Stimulated activated effector memory CD8-positive, alpha-beta T cell treated with anti-CD3 and anti-CD28 coated beads, Interleukin-12 subunit alpha, Interleukin-12 subunit beta, amount 100 ng/mL, for 72 hours (primary cell): Measurements from ENCODE around the gene PRKN.

ENCODE experiments used
- ATAC-seq: fragments of 150-1000 bp; cut with Tn5 transposase; 2 replicates; pipeline ENCODE4 v1.10.0; 2021
- DNase-seq, 2 donors: peaks; one replicate each; pipeline ENCODE4 v3.0.0; 2021 to 2022; ENCODE audit warnings: low spot score in 2 of 2
- H3K27ac Mint-ChIP-seq: one replicate; pipeline ENCODE4 v1.8.0; 2022; ENCODE audit warnings: mild to moderate bottlenecking, mixed read lengths
- H3K36me3 Mint-ChIP-seq: one replicate; pipeline ENCODE4 v1.8.0; 2022; ENCODE audit warnings: mild to moderate bottlenecking, mixed read lengths
- H3K4me1 Mint-ChIP-seq: one replicate; pipeline ENCODE4 v1.8.0; 2022; ENCODE audit warnings: mixed read lengths
- H3K4me3 Mint-ChIP-seq: one replicate; pipeline ENCODE4 v1.8.0; 2022; ENCODE audit warnings: mild to moderate bottlenecking, mixed read lengths
- H3K9me3 Mint-ChIP-seq: one replicate; pipeline ENCODE4 v1.8.0; 2022; ENCODE audit warnings: mixed read lengths

Gene PRKN

GRCh38 chr6:161418463-161418945 is 1309.1 kb downstream of the PRKN start:
- Mint-ChIP-seq H3K9me3 (no peaks in the 10 kb centered on the region), H3K4me1 (no peaks in the 10 kb centered on the region), H3K36me3 (no peaks in the 10 kb centered on the region), H3K27ac (no peak overlapping the region), H3K4me3 (no peak overlapping the region)
- no peak for ATAC-seq
- DNase-seq, result peak in 1 of 2 donors; percentile 17

DNA sequence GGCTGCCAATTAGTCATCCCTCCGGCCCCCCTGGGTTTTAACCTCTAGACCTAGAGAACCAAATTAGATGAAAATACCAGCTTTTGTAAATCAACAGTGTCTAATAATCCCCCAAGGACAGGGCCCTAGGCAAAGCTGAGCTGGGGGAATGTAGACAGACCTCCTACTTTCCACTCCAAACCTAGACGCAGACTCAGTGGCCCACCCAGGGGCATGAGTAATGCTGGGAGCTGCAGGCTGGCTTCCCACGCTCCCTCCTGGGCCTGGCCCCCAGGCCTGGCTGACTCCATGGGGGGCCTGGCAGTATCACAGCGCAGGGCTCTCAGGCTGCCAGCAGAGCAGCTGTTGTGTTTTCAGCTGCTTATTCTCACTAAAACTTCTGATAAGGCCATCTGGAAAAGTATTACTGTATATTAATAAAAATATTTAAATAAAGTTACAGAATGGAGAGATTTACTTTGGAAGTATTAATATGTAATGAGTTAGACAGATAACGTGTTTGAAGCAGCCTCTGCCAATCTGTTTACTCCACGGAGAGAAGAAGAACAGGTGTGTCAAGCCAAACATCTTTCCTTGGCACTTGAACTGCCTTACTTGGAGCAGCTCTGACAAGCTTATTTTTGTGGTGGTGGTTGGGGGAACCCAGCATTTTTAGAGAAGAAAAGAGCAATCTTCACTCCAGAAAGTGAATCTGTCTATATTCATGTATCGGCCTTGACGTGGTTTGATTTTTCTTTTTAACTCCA is 1309.7 kb downstream of the PRKN start:
- H3K36me3 Mint-ChIP-seq, result no peaks in the 10 kb centered on the region
- no peak for DNase-seq

GRCh38 chr6:161415302-161415855 is 1312.2 kb downstream of the PRKN start:
- ATAC-seq (no peak), DNase-seq (no peak)
- no peak overlapping the region for H3K4me3 Mint-ChIP-seq
- H3K9me3 Mint-ChIP-seq, result no peaks in the 10 kb centered on the region
- no peaks in the 10 kb centered on the region for H3K4me1 Mint-ChIP-seq
- H3K27ac Mint-ChIP-seq, result no peak overlapping the region
- no peaks in the 10 kb centered on the region for H3K36me3 Mint-ChIP-seq

More for the DNA sequence above, 1309.7 kb downstream of the PRKN start:
- Mint-ChIP-seq H3K9me3 (no peaks in the 10 kb centered on the region), H3K4me3 (no peak overlapping the region), H3K4me1 (no peaks in the 10 kb centered on the region), H3K27ac (no peak overlapping the region)
- ATAC-seq, result no peak

DNA sequence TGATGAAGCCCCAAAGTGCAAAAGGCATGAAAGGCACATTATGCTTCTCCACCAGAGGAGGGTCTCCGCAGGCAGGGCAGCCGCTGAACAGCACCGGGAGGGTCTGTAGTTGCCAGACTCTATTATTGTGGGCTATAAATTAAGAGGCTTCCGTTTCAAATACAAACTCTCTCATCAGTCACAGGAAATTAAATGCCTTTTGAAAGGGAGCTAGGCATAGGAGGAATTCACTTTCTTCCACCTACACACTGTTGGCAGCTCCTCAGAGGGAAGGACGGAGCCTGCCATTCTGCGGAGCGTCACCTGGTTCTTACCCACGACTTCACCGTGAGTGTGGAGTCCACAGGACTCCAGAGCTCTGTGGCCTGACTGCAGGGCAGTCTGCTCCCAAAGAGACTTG is 1312.9 kb downstream of the PRKN start:
- DNase-seq (no peak), ATAC-seq (no peak)
- no peak overlapping the region for H3K4me3 Mint-ChIP-seq
- no peaks in the 10 kb centered on the region for H3K4me1 Mint-ChIP-seq
- no peaks in the 10 kb centered on the region for H3K36me3 Mint-ChIP-seq
- H3K27ac Mint-ChIP-seq, result no peak overlapping the region
- H3K9me3 Mint-ChIP-seq, result no peaks in the 10 kb centered on the region

- H3K9me3 Mint-ChIP-seq, result no peaks in the 10 kb centered on the region
- DNase-seq, result no peak
- H3K4me1 Mint-ChIP-seq, result no peaks in the 10 kb centered on the region
- ATAC-seq, result no peak
- H3K27ac Mint-ChIP-seq, result no peak overlapping the region
- no peak overlapping the region for H3K4me3 Mint-ChIP-seq
- H3K36me3 Mint-ChIP-seq, result no peaks in the 10 kb centered on the region
Measured at GRCh38 chr6:161414180-161414579, 1313.4 kb downstream of the PRKN start.

DNA sequence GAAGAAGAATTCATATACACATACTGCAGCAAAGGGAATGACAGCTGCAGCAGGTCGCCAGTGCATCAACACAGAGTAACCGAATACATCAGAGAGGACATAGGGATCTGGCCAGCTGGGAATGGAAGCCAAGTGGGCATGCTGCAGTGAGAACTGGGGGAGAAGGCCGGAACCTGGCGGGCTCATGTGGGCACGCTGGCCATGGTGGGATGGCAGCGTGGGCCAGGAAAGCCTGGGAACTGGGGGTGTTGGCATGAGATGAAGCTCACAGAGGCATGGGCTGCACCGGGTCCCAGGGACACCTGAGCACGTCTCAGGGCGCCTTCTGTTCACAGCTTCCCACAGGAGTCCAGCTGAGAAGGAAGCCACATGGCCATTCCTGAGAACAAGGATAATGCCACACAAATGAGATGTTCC is 1314.2 kb downstream of the PRKN start:
- Mint-ChIP-seq H3K9me3 (no peaks in the 10 kb centered on the region), H3K27ac (no peak overlapping the region), H3K4me3 (no peak overlapping the region), H3K4me1 (no peaks in the 10 kb centered on the region), H3K36me3 (no peaks in the 10 kb centered on the region)
- DNase-seq (no peak), ATAC-seq (no peak)

DNA sequence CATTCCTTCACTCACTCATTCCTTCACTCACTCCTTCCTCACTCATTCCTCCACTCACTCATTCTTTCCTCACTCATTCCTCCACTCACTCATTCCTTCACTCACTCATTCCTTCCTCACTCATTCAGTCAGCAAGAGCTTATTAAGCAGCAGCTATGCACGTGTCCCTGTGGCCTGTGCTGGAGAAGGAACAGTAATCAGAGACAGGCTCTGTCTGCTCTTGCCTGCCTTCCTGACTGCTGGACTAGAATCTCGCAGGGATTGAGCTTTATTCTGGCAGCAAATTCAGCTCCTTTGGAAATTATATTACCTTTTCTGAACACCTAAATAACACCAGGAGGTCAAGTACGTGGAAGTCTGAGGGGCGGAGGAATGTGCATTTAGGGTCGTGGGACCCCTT is 1314.8 kb downstream of the PRKN start:
- H3K4me3 Mint-ChIP-seq, result no peak overlapping the region
- H3K36me3 Mint-ChIP-seq, result no peaks in the 10 kb centered on the region
- H3K9me3 Mint-ChIP-seq, result no peaks in the 10 kb centered on the region
- DNase-seq, result no peak
- no peak overlapping the region for H3K27ac Mint-ChIP-seq
- H3K4me1 Mint-ChIP-seq, result no peaks in the 10 kb centered on the region
- no peak for ATAC-seq

- no peak overlapping the region for H3K4me3 Mint-ChIP-seq
- no peaks in the 10 kb centered on the region for H3K36me3 Mint-ChIP-seq
- DNase-seq (no peak), ATAC-seq (peak; percentile 51)
- no peaks in the 10 kb centered on the region for H3K4me1 Mint-ChIP-seq
- no peak overlapping the region for H3K27ac Mint-ChIP-seq
- no peaks in the 10 kb centered on the region for H3K9me3 Mint-ChIP-seq
Measured at GRCh38 chr6:161411265-161411944, 1316.2 kb downstream of the PRKN start.

GRCh38 chr6:161410736-161411135 is 1316.8 kb downstream of the PRKN start:
- no peak for ATAC-seq
- Mint-ChIP-seq H3K4me3 (no peak overlapping the region), H3K9me3 (no peaks in the 10 kb centered on the region)

DNA sequence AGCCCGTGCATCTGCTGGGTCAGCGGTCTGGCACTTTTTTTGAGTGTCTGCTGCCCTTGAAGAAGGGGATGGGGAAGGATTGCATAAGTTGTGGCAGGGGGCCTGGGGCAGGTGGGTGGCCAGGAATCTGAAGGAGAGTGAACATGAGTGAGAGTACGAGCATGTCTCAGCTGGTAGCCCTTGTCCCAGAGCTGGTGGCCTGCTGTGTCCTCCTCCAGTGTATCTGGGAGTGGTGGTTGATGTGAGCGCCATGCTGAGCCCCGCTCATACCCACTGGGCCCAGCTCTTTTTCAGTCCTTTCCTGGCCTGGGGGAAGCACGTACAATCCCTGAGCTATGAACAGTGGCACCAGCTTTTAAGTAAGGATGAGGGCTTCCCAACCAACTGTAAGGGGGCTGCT is 1317.5 kb downstream of the PRKN start:
- H3K9me3 Mint-ChIP-seq, result no peaks in the 10 kb centered on the region
- H3K36me3 Mint-ChIP-seq, result no peaks in the 10 kb centered on the region
- H3K4me3 Mint-ChIP-seq, result no peak overlapping the region
- ATAC-seq (peak; percentile 16), DNase-seq (no peak)
- no peak overlapping the region for H3K27ac Mint-ChIP-seq
- no peaks in the 10 kb centered on the region for H3K4me1 Mint-ChIP-seq

More at GRCh38 chr6:161410736-161411135, 1316.8 kb downstream of the PRKN start:
- Mint-ChIP-seq H3K4me1 (no peaks in the 10 kb centered on the region), H3K36me3 (no peaks in the 10 kb centered on the region), H3K27ac (no peak overlapping the region)
- DNase-seq, result no peak

DNA sequence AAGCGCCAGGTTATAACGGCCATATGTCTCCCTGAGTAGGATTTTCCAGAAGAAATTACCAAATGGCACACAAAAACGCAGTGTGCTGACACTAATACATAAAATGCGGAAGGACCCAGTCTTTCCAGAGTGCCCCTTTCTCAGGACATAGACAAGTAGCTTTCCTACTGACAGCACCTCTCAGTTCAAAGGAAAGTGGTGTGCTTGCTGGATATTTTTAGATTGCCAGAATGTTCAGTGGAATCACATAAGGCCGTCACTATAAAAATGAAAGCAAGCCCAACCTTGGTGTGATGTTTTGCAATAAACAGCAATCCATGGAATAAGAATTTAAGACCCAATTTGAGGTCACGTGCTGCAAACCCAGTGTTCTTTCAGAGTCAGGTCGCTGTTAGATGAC is 1318.2 kb downstream of the PRKN start:
- ATAC-seq, result no peak

DNA sequence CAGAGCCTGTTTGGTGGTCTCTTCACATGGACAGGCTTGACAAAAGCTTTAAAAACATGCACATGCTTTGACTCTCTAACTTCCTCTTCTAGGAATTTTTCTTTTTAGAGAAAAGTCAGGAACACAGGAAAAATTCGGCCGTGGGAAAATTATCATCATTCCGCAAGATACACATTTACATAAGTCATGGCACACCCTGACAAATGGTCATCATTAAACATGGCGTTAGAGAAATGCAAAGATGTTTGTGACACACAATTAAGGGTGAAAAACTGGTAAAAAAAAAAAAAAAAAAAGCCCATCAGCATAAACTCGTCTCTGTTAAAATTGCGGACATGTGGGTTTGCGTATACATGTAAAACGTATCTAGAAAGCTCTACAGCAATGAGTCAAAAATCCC is 1319.5 kb downstream of the PRKN start:
- DNase-seq (no peak), ATAC-seq (no peak)
- H3K4me3 Mint-ChIP-seq, result no peak overlapping the region
- H3K4me1 Mint-ChIP-seq, result no peaks in the 10 kb centered on the region
- no peaks in the 10 kb centered on the region for H3K36me3 Mint-ChIP-seq
- no peak overlapping the region for H3K27ac Mint-ChIP-seq
- no peaks in the 10 kb centered on the region for H3K9me3 Mint-ChIP-seq

More for the DNA sequence above, 1318.2 kb downstream of the PRKN start:
- Mint-ChIP-seq H3K36me3 (no peaks in the 10 kb centered on the region), H3K9me3 (no peaks in the 10 kb centered on the region), H3K4me1 (no peaks in the 10 kb centered on the region), H3K27ac (no peak overlapping the region), H3K4me3 (no peak overlapping the region)
- DNase-seq, result no peak

GRCh38 chr6:161407581-161407980 is 1320.0 kb downstream of the PRKN start:
- DNase-seq, result no peak
- Mint-ChIP-seq H3K4me3 (no peak overlapping the region), H3K9me3 (no peaks in the 10 kb centered on the region), H3K27ac (no peak overlapping the region), H3K36me3 (no peaks in the 10 kb centered on the region), H3K4me1 (no peaks in the 10 kb centered on the region)
- no peak for ATAC-seq

- ATAC-seq, result no peak
- Mint-ChIP-seq H3K4me1 (no peaks in the 10 kb centered on the region), H3K4me3 (no peak overlapping the region), H3K36me3 (no peaks in the 10 kb centered on the region), H3K9me3 (no peaks in the 10 kb centered on the region), H3K27ac (no peak overlapping the region)
- no peak for DNase-seq
Measured at GRCh38 chr6:161407115-161407514, 1320.5 kb downstream of the PRKN start.

DNA sequence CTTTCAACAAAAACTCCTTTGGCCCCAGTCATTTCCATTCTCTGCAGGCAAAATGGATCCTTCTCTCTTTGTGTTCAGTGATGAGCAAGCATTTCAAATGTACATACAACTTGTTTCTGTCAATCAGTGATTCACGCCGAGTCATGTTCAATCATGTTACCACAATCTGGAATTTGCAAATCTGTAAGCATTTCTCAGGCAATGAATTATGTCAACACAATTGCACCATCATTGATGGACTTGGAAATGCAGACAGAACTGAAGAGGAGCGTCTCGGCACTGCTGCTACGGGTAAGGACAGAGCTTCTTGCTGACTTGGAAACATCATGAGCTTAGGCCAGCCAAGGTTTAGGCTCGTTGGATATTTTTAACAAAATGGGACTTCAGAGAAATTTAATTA is 1320.9 kb downstream of the PRKN start:
- Mint-ChIP-seq H3K36me3 (no peaks in the 10 kb centered on the region), H3K9me3 (no peaks in the 10 kb centered on the region), H3K4me1 (no peaks in the 10 kb centered on the region), H3K4me3 (no peak overlapping the region), H3K27ac (no peak overlapping the region)
- no peak for DNase-seq
- no peak for ATAC-seq

DNA sequence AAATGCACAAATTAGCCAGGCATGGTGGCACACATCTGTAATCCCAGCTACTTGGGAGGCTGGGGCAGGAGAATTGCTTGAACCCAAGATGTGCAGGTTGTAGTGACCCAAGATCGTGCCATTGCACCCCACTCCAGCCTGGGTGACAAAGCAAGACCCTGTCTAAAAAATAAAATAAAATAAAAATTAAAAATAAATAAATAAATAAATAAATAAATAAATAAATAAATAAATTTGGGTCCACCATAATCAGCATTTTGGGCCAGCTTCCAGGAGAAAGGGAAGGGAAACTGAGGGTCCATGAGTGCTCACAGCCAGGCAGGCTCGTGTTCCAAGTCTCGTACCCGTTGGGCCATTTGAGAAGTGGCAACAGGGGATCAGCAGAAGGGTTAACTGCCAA is 1322.1 kb downstream of the PRKN start:
- no peak overlapping the region for H3K4me3 Mint-ChIP-seq
- no peaks in the 10 kb centered on the region for H3K36me3 Mint-ChIP-seq
- DNase-seq, result no peak
- no peak overlapping the region for H3K27ac Mint-ChIP-seq
- ATAC-seq, result no peak
- no peaks in the 10 kb centered on the region for H3K4me1 Mint-ChIP-seq
- H3K9me3 Mint-ChIP-seq, result no peaks in the 10 kb centered on the region
